ENCODE data around the gene DOK1.

DNA sequence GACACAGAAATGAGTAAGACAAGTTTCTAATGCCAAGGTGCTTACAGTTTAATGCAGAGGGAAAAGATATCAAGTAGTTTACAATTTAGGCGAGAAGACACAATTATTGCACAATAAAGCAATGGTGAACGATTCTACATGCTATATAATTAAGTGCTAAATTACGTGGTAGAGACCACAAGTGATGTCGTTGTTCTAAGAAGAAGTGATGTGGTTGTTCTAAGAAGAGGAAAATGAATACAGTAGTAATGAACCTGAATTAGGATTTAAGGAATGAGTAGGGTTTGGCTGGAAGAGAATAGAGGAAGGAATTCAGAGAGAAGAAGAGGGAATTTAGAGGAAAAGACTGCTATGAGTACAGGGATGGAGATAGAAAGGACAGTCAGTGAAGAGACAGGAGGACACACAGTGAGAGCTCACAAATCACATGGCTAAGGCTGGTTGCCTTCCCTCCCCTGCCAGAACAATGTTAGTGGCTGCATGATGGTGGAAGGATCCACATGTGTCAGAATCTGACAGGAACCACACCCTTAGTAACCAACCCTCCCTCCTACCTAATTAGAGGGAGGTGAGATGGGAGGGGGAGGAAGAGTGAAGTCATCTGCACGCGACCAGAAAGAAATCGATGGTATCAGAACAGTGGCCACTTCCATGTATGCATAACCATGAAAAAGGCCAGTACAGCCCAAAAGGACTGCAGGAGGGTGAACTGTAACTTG, 48.9 kb downstream of the DOK1 start:
- TF ChIP-seq CTCF (IDR thresholded peaks at IDR 0.05 in 8 of 11, conservative IDR thresholded peaks at IDR 0.05 in 3 of 11), result no peak
- TF ChIP-seq POLR2A (IDR thresholded peaks at IDR 0.05), result no peak
